Stimulated activated CD4-positive, alpha-beta T cell treated with anti-CD3 and anti-CD28 coated beads, Interleukin-15, amount 100 ng/mL, for 24 hours (primary cell): ENCODE data around the gene NLRP6.
"Not testable (repeated sequence)": the region's sequence is repeated elsewhere in the genome, so short reads cannot be mapped to it uniquely, and the experiment has no call there.

Experiments used
- DNase-seq: peaks from one replicate; pipeline ENCODE4 v3.0.0-alpha.2; 2020

NLRP6 gene

GRCh38 chr11:327581-327923, 49.3 kb downstream of the NLRP6 start:
- no peak for DNase-seq

GRCh38 chr11:328012-328411, 49.8 kb downstream of the NLRP6 start:
- no peak for DNase-seq

- not testable (repeated sequence) for DNase-seq
Measured at GRCh38 chr11:328516-329100, 50.4 kb downstream of the NLRP6 start.

- DNase-seq = no peak
Measured at GRCh38 chr11:329886-330253, 51.7 kb downstream of the NLRP6 start.

- no peak for DNase-seq
Measured at GRCh38 chr11:330307-330693, 52.1 kb downstream of the NLRP6 start.

GRCh38 chr11:330694-331357, 52.6 kb downstream of the NLRP6 start:
- peak; percentile 44 for DNase-seq

- DNase-seq = no peak
Measured at GRCh38 chr11:331358-332060, 53.3 kb downstream of the NLRP6 start.

- no peak for DNase-seq
Measured at GRCh38 chr11:332651-333480, 54.7 kb downstream of the NLRP6 start.

- not testable (repeated sequence) for DNase-seq
Measured at GRCh38 chr11:333616-334263, 55.5 kb downstream of the NLRP6 start.

GRCh38 chr11:334264-334994, 56.2 kb downstream of the NLRP6 start:
- DNase-seq = no peak
